Stromal cell of bone marrow (primary cell): Measurements from ENCODE around the gene WNK1.
A peak's percentile ranks its signal among the peaks of the same experiment; 100 is the strongest.
"Not testable (repeated sequence)": the region's sequence is repeated elsewhere in the genome, so short reads cannot be mapped to it uniquely, and the experiment has no call there.

Experiments used
- DNase-seq: peaks from one replicate; pipeline ENCODE4 v3.0.0-alpha.2; 2012; ENCODE audit warnings: low read depth

WNK1 gene

DNA sequence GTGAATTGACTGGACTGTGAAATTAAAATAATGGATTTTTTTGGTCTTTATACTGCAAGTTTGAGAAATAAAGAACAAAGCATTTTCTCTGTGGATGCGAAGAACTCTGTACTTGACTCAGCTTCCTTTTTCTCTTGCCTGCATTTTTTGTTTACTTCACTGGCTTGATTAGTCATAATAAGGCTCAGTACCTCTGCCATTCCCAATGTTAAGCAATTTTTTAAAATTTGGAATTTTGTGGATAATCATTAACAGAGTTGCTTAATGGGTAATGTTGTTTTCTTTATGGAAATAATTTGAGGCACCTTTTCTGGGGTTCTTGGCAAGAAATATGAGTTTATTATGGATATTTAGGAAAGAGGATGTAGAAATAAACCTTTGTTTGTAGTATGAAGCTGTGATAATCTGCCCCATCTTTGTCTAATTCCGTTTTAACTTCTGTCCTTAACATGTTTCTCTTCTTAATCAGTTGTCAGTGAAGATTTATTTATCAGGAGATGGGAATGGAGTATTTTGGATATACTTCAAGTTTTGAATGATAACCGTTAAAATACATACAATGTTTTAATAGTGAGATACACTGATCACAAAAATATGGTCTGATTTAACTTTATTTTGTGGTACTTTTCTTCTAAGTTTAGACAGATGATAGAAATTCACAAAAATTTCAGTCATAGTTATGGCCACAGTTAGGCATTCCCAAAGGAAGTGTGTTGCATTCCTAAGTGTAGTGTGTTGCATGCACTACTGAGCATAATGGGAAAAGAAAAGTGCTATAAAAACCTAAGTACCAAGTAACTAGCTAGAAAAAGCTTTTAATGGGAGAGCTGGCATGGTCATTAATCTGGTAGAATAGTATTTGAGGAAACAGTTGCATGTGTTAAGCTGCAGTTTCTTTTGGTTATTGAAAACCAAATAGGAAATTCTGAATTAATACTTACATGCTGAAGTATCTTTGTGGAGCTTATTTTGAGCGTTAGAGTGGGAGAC is 27.7 kb downstream of the WNK1 start:
- peak; percentile 21 for DNase-seq

DNA sequence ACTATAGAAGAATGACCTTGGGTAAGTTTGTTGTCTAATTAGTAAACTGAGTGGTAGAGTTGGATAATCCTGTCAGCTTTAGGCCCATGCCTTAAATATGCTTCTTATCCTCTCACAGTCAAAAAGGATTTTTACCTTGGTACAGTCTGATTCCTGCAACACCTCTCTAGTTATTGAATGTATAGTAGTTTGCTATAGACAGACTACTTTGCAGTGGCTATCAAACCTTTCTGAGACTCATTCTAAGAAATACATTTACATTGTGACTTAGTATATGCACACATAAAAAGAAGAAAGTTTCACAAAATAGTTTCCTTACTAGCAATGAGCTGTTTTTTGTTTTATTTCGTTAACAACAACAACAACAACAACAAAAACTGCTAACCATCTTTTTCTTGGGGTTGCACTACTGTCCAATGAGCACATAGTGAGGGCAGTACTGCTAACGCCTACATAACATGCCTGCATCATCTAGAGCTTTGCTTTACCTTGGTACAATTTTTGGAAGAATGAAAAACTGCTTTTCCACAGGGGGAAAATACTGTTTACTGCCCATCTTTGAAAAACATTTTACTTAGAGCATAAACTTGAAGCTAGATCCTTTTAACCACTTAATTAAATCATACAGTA is 28.5 kb downstream of the WNK1 start:
- DNase-seq, result no peak

DNA sequence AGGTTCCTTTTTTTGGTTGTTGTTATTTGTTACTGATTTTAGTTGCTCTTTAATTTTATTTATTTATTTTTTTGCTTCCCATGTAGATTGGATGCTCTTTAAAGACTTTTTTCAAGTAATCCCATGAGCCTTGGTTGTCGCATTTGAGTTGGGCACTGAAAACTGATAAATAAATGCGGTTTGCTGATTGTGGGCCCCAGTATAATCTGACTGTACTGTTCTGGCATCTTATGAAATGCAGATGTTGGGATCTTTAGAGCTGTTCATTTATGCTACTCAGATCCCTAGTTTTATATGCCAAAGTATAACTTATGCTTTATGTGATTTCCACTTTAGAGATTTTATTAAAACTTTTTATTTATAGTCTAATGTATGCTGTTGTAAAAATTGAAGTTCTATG is 33.3 kb downstream of the WNK1 start:
- no peak for DNase-seq

DNA sequence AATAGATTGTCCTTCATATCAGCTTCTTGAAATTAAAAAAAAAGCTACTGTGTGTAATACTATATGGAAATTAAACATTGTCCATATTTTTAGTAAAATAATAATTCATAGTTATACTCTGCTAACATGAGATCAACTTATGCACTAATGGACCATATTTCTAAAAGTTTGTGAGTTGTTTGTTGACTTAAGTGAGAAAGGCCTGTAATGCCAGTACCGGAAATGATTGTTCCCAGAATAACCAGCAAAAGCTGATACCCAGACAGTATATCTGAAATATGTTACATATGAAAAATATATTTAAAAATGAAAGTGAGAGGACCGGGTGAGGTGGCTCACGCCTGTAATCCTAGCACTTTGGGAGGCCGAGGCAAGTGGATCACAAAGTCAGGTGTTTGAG is 35.9 kb downstream of the WNK1 start:
- DNase-seq, result no peak

DNA sequence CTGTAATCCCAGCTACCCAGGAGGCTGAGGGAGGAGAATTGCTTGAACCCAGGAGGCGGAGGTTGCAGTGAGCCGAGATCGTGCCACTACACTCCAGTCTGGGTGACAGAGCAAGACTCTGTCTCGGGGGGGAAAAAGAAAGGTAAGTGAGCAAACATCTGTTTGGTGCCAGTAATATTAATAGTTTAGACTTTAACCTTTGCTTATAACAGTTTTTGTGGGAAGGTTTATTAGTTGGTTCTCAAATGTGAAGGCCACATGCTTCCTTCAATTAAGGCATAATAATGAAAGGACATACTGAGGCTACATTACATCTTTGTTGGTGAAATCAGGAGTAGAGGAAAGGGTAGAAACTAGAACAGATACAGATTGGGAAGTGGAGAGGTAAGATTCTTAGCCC is 36.4 kb downstream of the WNK1 start:
- not testable (repeated sequence) for DNase-seq

DNA sequence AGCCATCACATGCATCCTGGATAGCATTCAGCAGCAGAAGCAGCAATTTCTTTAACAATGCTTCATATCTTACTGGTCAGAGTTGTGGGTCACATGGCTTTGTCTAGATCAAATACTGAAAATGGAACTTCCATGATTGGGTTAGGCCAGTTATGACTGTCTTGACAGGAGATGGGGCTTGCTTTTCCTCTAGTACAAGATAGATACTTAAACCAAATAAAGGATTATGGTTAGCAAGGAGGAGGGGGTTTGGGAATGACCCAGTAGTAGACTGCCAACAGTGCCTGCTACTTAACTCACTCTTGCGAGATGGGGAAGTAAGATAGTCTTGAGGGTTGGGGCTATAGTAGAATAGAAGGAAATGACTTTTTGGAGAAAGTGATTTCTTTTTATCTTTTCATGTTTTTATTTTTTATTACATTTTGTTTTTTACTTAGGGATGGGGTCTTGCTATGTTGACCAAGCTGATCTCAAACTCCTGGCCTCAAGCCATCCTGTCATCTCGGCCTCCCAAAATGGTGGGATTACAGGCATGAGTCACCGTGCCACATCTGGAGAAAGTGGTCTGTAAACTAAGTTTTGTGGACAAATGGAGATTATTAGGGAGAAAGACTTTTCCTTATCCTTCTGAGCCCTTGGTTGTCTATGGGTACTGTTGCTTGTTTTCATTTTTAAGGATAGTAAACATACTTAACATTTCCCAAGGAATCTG is 37.6 kb downstream of the WNK1 start:
- DNase-seq, result no peak

DNA sequence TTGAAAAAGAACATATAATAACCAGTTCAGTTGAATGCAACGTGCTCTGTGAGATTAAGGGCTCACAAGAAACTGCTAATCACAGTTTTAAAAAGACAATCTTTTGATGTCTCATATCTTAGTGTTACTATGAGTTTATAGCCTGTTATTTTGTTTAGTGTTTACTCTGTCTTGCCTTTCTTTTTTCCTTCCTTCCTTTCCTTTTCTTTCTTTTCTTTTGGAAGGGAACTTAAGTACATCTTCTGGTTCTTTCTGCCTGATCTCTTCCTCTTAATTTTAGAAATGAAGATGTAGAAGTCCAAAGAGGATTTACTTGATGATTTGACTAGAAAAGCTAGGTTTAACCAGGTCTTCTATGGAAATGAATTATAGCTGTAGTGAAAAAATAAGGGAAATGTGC is 38.2 kb downstream of the WNK1 start:
- DNase-seq, result no peak

DNA sequence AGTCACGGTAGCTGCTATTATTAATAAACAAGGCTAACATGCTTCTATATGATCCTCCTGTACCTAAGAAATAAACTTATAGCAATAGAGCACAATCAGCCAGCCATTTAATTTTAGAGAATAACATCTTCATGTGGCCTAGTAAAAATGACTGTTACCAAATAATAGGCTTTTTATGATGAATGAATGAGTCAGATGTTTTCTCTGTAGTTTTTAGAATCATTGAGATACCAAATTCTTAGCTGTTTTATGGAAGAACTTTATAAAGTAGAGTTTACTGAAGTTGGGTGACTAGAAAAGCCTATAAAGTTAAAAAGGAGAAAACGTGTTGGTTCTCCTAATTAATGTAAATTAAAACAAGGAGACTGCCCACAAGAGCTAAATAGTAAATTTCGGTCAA is 40.7 kb downstream of the WNK1 start:
- DNase-seq, result no peak

DNA sequence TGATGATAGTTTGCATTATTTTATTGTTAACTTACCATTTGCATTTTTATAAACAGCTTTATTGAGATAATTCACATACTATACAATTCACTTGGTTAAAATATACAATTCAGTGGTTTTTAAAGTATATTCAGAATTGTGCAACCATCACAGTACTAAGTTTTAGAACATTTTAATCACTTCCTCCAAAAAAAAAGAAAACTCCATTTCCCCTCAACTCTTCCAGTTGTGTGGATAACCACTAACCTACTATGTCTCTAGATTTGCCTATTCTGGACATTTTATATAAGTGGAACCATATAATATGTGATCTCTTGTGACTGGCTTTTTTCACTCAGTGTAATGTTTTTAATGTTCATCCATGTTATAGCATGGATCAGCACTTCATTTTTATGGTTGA is 41.3 kb downstream of the WNK1 start:
- DNase-seq, result no peak

DNA sequence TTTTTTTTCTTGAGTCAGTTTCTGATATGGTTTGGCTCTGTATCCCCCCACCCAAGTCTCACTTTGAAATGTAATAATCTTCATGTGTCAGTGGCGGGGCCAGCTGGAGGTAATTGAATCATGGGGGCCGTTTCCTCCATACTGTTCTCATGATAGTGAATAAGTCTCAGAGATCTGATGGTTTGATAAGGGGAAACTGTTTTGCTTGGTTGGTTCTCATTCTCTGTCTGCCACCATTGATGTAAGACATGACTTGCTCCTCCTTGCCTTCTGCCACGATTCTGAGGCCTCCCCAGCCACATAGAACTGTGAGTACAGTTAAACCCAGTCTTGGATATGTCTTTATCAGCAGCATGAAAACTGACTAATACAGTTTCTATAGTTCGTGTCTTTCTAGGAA is 42.9 kb downstream of the WNK1 start:
- DNase-seq, result no peak

DNA sequence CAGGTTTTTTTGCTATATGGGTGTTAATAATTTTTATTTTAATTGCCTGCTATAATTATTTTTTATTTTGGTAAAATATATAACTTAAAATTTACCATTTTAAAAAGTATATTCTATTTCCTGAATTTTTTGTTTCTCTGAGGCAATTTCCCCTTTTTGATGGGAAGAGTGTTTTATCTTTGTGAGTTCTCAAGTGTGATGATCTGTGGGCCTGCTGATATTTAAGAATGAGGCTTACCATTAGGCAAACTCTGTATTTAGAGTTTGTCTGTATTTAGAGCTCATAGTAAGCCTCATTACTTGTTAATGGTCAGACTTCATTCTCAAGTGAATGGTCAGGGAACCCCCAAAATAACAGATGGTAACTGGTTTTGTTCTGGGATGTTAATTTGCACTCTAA is 48.0 kb downstream of the WNK1 start:
- no peak for DNase-seq

DNA sequence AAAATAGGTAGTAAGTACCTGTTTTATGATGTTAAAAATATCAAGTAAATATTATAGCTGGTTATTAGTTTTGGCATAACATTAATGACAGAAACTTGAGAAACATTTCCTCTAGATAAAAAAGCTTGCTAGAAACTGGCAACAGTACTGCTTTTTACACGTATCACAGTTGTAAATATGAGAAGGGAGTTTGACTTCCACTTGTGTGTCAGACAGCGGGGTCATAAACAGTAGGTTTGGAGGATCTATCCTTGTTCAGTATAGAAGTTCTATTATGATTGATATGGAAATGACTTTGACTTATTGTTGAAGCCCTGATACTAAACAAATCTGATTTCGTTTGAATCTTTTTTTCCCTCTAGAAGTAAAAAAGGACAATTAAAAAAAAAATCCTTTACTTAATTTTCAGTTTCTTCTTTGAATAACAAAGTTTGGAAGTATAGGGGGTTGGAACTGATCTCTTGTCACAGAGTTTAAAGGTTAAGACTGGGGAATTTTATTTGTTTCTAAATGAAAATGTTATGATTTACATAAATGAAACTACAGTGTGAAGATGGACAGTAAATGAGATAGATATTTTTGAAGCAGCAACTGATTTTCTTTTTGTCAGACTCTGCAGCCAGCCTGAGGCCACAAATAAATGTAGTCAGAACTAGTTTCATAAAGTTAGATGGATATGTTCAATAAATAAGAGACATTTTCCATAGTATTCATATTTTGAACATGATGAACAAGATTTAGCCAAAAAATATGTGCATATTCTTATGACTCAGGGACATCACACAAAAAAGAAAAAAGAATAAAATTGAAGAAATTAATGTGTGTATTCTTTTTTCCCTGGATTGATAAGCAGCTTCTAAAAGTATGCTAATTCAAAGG is 50.1 kb downstream of the WNK1 start:
- DNase-seq, result no peak

DNA sequence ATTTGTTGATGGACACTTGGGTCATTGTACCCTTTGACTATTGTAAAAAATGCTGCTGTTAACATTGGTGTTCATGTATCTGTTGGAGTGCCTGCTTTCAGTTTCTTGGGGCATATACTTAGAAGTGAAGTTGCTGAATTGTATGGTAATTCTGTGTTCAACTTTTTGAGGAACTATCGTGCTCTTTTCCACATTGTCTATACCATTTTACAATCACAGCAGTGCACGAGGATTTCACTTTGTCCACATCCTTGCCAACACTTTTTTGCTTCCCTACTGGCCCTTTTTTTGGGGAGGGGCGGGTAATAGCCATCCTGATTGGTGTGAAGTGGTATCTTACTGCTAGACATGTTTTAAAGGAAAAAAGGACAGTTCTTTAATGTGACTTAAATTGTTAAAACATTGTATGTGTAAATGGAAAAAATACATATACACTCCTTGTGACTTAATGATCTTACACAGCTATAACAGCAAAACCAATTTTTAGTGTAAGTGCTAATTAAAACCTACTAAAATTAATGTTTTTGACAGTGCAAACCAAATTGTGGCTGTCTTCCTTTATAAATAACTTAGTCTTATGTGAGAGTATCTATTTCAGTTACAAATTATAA is 52.7 kb downstream of the WNK1 start:
- no peak for DNase-seq

DNA sequence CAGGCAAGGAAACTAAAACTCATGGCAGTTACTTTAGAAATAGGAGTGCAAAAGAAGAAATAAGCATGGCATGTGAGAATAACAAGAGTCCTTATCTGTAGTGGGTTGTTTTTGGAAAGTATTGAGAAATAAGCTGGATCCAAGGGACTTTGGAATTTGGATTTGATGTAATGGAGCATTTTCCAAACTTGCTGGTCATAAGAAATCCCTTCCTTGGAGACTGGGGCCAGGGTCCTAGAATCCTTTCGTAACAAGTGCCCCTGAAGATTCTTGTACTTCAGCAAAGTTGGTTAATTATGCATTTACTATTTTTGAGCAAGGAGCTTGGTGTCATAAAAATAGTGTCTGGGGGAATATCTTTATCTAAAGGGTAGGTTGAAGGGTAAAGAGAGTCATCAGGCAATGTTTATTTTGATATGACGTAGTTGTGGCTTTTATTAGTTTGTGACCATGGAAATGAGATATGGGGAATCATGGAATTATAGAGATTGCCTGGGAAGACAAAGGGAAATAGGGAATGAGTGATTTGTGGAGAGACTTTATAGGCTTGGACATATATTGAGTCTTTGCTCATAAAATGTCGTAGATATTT is 53.9 kb downstream of the WNK1 start:
- no peak for DNase-seq

DNA sequence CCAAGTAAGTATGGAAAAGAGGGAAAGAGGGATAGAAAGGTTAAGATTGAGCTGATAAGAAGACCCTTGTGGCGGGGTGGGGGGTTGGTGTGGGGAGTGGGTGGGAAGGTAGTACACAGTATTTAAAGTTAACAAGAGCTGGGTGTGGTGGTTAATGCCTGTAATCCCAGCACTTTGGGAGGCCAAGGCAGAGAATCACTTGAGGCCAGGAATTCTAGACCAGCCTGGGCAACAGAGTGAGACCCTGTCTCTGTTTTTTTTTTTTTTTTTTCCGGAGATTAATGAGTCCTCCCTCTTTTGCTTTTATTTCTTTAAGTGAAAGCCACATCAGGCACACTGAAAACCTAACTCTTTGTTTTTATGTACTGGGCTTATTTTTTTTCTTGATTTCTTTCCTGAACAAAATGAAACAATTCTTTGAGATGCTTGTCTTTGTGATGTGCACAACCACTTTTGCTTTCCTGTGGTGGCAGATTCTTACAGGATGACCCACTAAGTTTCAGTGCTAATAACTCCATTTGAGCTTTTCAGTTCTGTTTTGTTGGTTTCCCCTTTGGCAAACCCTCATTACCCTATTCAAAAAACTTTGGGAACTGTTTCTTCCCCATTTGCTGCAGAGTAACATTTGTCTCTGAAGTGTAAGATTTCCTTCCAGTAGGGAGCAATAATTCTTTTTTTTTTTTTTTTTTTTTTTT is 54.8 kb downstream of the WNK1 start:
- DNase-seq, result no peak

DNA sequence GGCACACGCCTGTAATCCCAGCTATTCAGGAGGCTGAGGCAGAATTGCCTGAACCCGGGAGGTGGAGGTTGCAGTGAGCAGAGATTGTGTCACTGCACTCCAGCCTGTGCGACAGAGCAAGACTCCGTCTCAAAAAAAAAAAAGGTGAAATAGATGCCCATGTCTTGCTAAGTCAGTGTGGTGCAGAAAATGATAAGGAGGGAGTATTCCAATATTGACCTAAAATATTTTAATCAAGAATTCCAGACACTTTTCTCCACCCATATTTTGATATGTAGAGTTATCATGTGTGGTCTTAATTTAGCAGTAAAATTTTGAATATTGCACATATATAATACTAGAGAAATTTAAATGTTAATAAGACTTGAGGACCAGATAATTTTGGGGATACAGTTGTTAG is 57.7 kb downstream of the WNK1 start:
- DNase-seq, result no peak

DNA sequence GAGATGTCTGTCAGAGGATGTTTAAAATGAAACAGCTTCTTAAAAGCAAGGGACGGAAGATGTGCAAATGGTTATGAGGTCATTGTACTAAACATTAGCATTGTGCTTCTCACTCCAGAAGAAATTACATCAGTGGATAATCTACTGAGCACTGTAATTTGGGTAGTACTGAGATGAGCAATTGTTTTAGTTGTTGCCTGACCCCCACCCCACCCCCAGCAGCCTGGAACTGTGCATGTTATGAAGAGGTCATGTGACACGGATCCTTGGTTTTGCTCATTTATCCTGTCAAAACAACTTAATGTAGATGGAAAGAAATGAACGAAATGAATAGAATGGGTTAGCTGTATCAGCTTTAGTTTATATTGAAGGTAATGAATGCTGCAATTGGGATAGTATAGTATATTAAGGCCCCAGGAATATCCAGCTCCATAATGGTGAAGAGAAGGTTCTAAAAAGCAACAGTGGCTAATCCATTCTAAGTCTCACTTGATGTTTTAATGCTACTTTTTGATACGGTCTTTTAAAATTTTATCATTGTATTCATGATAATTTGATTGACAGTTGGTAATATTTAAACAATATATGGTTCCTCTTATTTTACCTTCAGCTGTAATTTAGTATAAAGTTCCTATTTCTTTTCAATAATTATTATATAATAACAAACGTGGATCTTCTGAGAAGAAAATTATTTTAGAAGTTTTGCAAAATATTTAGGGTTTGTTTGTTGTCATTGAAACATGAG is 58.5 kb downstream of the WNK1 start:
- DNase-seq, result no peak

DNA sequence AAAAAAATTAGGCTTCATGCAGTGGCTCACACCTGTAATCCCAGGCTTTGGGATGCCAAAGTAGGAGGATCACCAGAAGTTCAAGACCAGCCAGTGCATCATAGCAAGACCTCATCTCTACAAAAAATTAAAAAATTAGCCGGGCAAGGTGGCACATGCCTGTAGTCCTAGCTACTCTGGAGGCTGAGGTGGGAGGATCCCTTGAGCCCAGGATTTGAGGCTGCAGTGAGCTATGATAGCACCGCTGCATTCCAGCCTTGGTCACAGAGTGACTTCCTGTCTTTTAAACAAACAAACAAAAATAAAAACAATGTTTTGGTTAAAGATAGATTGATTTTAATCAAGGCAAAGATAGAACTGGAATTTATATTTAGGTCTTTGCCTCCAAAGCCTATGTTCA is 60.6 kb downstream of the WNK1 start:
- DNase-seq, result no peak

DNA sequence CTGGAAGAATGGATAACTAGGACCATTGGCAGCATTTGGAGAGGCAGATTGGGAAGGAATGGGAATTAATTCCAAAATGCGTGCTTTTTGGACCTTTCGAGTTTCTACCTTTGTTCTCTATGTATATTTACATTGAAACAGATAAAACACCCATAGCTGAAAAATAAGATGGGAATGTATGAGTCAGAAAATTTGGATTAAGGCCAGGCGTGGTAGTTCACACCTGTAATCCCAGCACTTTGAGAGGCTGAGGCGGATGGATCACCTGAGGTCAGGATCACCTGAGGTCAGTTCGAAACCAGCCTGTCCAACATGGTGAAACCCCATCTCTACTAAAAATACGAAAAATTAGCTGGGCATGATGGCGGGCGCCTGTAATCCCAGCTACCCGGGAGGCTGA is 65.1 kb downstream of the WNK1 start:
- not testable (repeated sequence) for DNase-seq
